NT2/D1 (cell line): ENCODE results near the gene ZNF597.

Experiments used
- DNase-seq: peaks from one replicate; pipeline ENCODE4 v3.0.0-alpha.2; 2011; ENCODE audit warnings: low read depth, low spot score
- H3K27me3 ChIP-seq: 2 replicates; pipeline ENCODE4 v1.6.0; 2011; ENCODE audit warnings: mild to moderate bottlenecking; ENCODE audit not compliant: insufficient read length, insufficient read depth
- H3K36me3 ChIP-seq: 2 replicates; pipeline ENCODE4 v1.6.1; 2011; ENCODE audit warnings: mild to moderate bottlenecking, low read length, mixed read lengths; ENCODE audit not compliant: insufficient read depth, insufficient read length
- H3K4me1 ChIP-seq: 2 replicates; pipeline ENCODE4 v1.5.1; 2011; ENCODE audit not compliant: insufficient read depth, insufficient read length
- H3K4me3 ChIP-seq: 2 replicates; pipeline ENCODE4 v1.5.1; 2011; ENCODE audit warnings: low read depth; ENCODE audit not compliant: insufficient read length
- H3K9ac ChIP-seq: 2 replicates; pipeline ENCODE4 v1.6.0; 2011; ENCODE audit warnings: low read depth; ENCODE audit not compliant: insufficient read length
- H3K9me3 ChIP-seq: 2 replicates; pipeline ENCODE4 v1.5.1; 2011; ENCODE audit warnings: mild to moderate bottlenecking, low read length; ENCODE audit not compliant: insufficient read depth
- SUZ12 ChIP-seq: IDR thresholded peaks from 2 replicates; pipeline ENCODE4 v1.6.1; 2011; ENCODE audit not compliant: insufficient read length, insufficient read depth; ENCODE audit errors: extremely low read depth
- YY1 ChIP-seq: IDR thresholded peaks from 2 replicates; pipeline ENCODE4 v1.6.1; 2011; ENCODE audit not compliant: insufficient read length, insufficient read depth
- ZNF274 ChIP-seq: IDR thresholded peaks from 2 replicates; pipeline ENCODE4 v1.6.1; 2011; ENCODE audit warnings: mild to moderate bottlenecking, low read depth, low read length

Gene ZNF597

GRCh38 chr16:3486506-3487215, 43.4 kb upstream of the ZNF597 start:
- TF ChIP-seq SUZ12 (no peak), ZNF274 (no peak), YY1 (no peak)
- Histone ChIP-seq H3K9ac (no peak overlapping the region), H3K4me1 (peaks cover 17% of the 10 kb centered on the region), H3K9me3 (no peaks in the 10 kb centered on the region), H3K36me3 (peaks cover 63% of the 10 kb centered on the region), H3K27me3 (no peaks in the 10 kb centered on the region), H3K4me3 (no peak overlapping the region)
- DNase-seq = no peak

GRCh38 chr16:3485821-3486505, 42.7 kb upstream of the ZNF597 start:
- TF ChIP-seq ZNF274 (no peak), SUZ12 (no peak), YY1 (no peak)
- no peaks in the 10 kb centered on the region for H3K9me3 ChIP-seq
- peaks cover 20% of the 10 kb centered on the region for H3K4me1 ChIP-seq
- H3K9ac ChIP-seq = no peak overlapping the region
- no peaks in the 10 kb centered on the region for H3K27me3 ChIP-seq
- DNase-seq = no peak
- H3K36me3 ChIP-seq = peaks cover 70% of the 10 kb centered on the region
- no peak overlapping the region for H3K4me3 ChIP-seq

- DNase-seq = no peak
- peaks cover 76% of the 10 kb centered on the region for H3K36me3 ChIP-seq
These were observed 41.9 kb upstream of the ZNF597 start for GRCh38 chr16:3485097-3485745.

GRCh38 chr16:3484318-3485096, 41.2 kb upstream of the ZNF597 start:
- H3K9me3 ChIP-seq = no peaks in the 10 kb centered on the region
- TF ChIP-seq SUZ12 (no peak), ZNF274 (no peak), YY1 (no peak)
- DNase-seq = no peak
- peaks cover 82% of the 10 kb centered on the region for H3K36me3 ChIP-seq
- no peaks in the 10 kb centered on the region for H3K27me3 ChIP-seq
- no peak overlapping the region for H3K4me3 ChIP-seq
- no peak overlapping the region for H3K9ac ChIP-seq
- H3K4me1 ChIP-seq = peaks cover 19% of the 10 kb centered on the region

More at GRCh38 chr16:3485097-3485745, 41.9 kb upstream of the ZNF597 start:
- no peak overlapping the region for H3K4me3 ChIP-seq
- no peaks in the 10 kb centered on the region for H3K9me3 ChIP-seq
- H3K27me3 ChIP-seq = no peaks in the 10 kb centered on the region
- TF ChIP-seq ZNF274 = no peak
- H3K9ac ChIP-seq = no peak overlapping the region
- H3K4me1 ChIP-seq = peaks cover 20% of the 10 kb centered on the region

- no peak overlapping the region for H3K4me3 ChIP-seq
- peaks cover 91% of the 10 kb centered on the region for H3K36me3 ChIP-seq
- no peaks in the 10 kb centered on the region for H3K9me3 ChIP-seq
- no peaks in the 10 kb centered on the region for H3K27me3 ChIP-seq
- H3K4me1 ChIP-seq = peaks cover 22% of the 10 kb centered on the region
- H3K9ac ChIP-seq = no peak overlapping the region
- TF ChIP-seq YY1 = no peak
- no peak for TF ChIP-seq SUZ12
- no peak for TF ChIP-seq ZNF274
- no peak for DNase-seq
These were observed 39.4 kb upstream of the ZNF597 start for GRCh38 chr16:3482659-3483241.

- Histone ChIP-seq H3K9me3 (no peaks in the 10 kb centered on the region), H3K36me3 (peaks cover 87% of the 10 kb centered on the region), H3K4me3 (no peak overlapping the region), H3K27me3 (no peaks in the 10 kb centered on the region), H3K9ac (no peak overlapping the region), H3K4me1 (peaks cover 20% of the 10 kb centered on the region)
- no peak for DNase-seq
- TF ChIP-seq ZNF274 (no peak), SUZ12 (no peak), YY1 (no peak)
These were observed 38.7 kb upstream of the ZNF597 start for GRCh38 chr16:3481696-3482658.
